Measurements from ENCODE around the gene LY9.

Gene LY9

GRCh38 chr1:160795951-160796383 is at the start of gene LY9:
Gene LY9 (plus strand): TSS chr1:160796174. CDS start chr1:160796188, 14 bp downstream.
- no peak for TF ChIP-seq CTCF (IDR thresholded peaks at IDR 0.05; ENCODE audit: low read depth, low read length)
- TF ChIP-seq MAX (IDR thresholded peaks at IDR 0.05; ENCODE audit: low read depth, low read length): no peak
- TF ChIP-seq MYC (IDR thresholded peaks at IDR 0.05; ENCODE audit: low read depth, low read length): no peak
- no peak for TF ChIP-seq POLR2A (IDR thresholded peaks at IDR 0.05; ENCODE audit: extremely low read depth, insufficient read length)
- DNase-seq (ENCODE audit: low read depth): no peak
- no peak within 1 kb of the TSS for H3K4me3 ChIP-seq (ENCODE audit: low read depth, low read length)

GRCh38 chr1:160746836-160747500 is 49.0 kb upstream of the LY9 start:
- DNase-seq (ENCODE audit: low read depth): no peak
- no peak overlapping the region for H3K4me3 ChIP-seq (ENCODE audit: low read depth, low read length)
- TF ChIP-seq MAX (IDR thresholded peaks at IDR 0.05; ENCODE audit: low read depth, low read length) (no peak), MYC (IDR thresholded peaks at IDR 0.05; ENCODE audit: low read depth, low read length) (no peak), CTCF (IDR thresholded peaks at IDR 0.05; ENCODE audit: low read depth, low read length) (no peak), POLR2A (IDR thresholded peaks at IDR 0.05; ENCODE audit: extremely low read depth, insufficient read length) (no peak)

- TF ChIP-seq MYC (IDR thresholded peaks at IDR 0.05; ENCODE audit: low read depth, low read length) (no peak), POLR2A (IDR thresholded peaks at IDR 0.05; ENCODE audit: extremely low read depth, insufficient read length) (no peak), MAX (IDR thresholded peaks at IDR 0.05; ENCODE audit: low read depth, low read length) (no peak), CTCF (IDR thresholded peaks at IDR 0.05; ENCODE audit: low read depth, low read length) (no peak)
- no peak overlapping the region for H3K4me3 ChIP-seq (ENCODE audit: low read depth, low read length)
- DNase-seq (ENCODE audit: low read depth): no peak
Measured at GRCh38 chr1:160747717-160748116, 48.3 kb upstream of the LY9 start.

- H3K4me3 ChIP-seq (ENCODE audit: low read depth, low read length): no peak overlapping the region
- TF ChIP-seq MYC (IDR thresholded peaks at IDR 0.05; ENCODE audit: low read depth, low read length) (no peak), CTCF (IDR thresholded peaks at IDR 0.05; ENCODE audit: low read depth, low read length) (peak; percentile 46), POLR2A (IDR thresholded peaks at IDR 0.05; ENCODE audit: extremely low read depth, insufficient read length) (no peak), MAX (IDR thresholded peaks at IDR 0.05; ENCODE audit: low read depth, low read length) (no peak)
- peak; percentile 30 for DNase-seq (ENCODE audit: low read depth)
Measured at GRCh38 chr1:160748181-160748877, 47.6 kb upstream of the LY9 start.

GRCh38 chr1:160748878-160749269 is 47.1 kb upstream of the LY9 start:
- H3K4me3 ChIP-seq (ENCODE audit: low read depth, low read length): no peak overlapping the region
- DNase-seq (ENCODE audit: low read depth): peak; percentile 25
- TF ChIP-seq MYC (IDR thresholded peaks at IDR 0.05; ENCODE audit: low read depth, low read length) (no peak), MAX (IDR thresholded peaks at IDR 0.05; ENCODE audit: low read depth, low read length) (no peak), POLR2A (IDR thresholded peaks at IDR 0.05; ENCODE audit: extremely low read depth, insufficient read length) (no peak), CTCF (IDR thresholded peaks at IDR 0.05; ENCODE audit: low read depth, low read length) (no peak)

Data from NB4 (cell line).